ENCODE results near the gene SLC23A3.

Gene SLC23A3

DNA sequence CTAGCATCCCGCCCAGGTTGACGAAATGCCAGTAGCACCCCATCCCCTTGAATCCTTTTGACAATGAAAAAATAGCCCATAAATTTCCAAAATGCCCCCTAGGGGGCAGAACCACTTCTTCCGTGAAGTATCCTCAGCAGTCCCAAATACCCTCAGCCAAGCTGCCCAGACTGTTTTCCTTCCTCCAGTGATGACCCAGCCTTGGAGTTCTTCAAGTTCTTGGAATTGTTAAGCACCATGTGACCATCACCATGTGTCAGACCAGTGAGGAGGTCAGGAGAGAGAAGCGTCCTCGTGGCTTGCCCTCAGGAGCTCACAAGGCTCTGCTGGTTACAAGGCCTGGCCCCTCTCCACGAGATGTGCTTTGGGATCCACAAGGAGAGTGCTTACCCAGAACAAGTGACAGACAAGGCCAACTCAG lies 1.4 kb upstream of the SLC23A3 start:
- Histone ChIP-seq H3K27ac (ENCODE audit: poor library complexity, severe bottlenecking) (no peak overlapping the region), H3K36me3 (ENCODE audit: low read depth) (peaks cover 25% of the 10 kb centered on the region), H3K27me3 (ENCODE audit: insufficient read depth, poor library complexity, severe bottlenecking) (no peaks in the 10 kb centered on the region), H3K4me1 (ENCODE audit: insufficient read depth, poor library complexity, severe bottlenecking) (no peaks in the 10 kb centered on the region), H3K9me3 (ENCODE audit: severe bottlenecking) (no peaks in the 10 kb centered on the region), H3K4me3 (ENCODE audit: severe bottlenecking) (no peak overlapping the region)
- ATAC-seq (ENCODE audit: low read depth) (peak; percentile 53), DNase-seq (ENCODE audit: low spot score) (no peak)
- TF ChIP-seq, protein P1, sequence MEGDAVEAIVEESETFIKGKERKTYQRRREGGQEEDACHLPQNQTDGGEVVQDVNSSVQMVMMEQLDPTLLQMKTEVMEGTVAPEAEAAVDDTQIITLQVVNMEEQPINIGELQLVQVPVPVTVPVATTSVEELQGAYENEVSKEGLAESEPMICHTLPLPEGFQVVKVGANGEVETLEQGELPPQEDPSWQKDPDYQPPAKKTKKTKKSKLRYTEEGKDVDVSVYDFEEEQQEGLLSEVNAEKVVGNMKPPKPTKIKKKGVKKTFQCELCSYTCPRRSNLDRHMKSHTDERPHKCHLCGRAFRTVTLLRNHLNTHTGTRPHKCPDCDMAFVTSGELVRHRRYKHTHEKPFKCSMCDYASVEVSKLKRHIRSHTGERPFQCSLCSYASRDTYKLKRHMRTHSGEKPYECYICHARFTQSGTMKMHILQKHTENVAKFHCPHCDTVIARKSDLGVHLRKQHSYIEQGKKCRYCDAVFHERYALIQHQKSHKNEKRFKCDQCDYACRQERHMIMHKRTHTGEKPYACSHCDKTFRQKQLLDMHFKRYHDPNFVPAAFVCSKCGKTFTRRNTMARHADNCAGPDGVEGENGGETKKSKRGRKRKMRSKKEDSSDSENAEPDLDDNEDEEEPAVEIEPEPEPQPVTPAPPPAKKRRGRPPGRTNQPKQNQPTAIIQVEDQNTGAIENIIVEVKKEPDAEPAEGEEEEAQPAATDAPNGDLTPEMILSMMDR (IDR thresholded peaks at IDR 0.05; ENCODE audit: poor library complexity, severe bottlenecking), result peak; percentile 79

DNA sequence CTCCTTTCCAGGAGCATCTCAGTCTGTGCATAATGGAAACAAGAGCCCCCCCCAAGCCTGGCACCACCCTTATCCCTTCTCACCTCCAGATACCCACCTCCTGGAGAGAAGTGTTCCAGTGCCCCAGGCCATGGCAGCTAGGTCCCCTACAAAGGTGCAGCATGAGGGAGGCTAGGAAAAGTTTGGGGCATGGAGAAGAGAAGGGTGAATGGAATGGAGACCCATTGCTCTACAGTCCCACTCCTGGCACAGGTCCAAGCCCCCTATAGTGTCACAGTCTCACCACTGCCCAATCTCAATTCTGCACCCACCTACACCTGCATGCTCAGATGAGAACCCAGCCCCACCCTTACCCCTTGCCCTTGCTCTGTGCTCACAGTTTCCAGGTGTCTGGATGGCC lies 897 bp downstream of the SLC23A3 start:
- Histone ChIP-seq H3K9me3 (ENCODE audit: severe bottlenecking) (no peaks in the 10 kb centered on the region), H3K36me3 (ENCODE audit: low read depth) (peaks cover 11% of the 10 kb centered on the region), H3K27me3 (ENCODE audit: insufficient read depth, poor library complexity, severe bottlenecking) (no peaks in the 10 kb centered on the region), H3K4me1 (ENCODE audit: insufficient read depth, poor library complexity, severe bottlenecking) (no peaks in the 10 kb centered on the region), H3K4me3 (ENCODE audit: severe bottlenecking) (no peak overlapping the region), H3K27ac (ENCODE audit: poor library complexity, severe bottlenecking) (no peak overlapping the region)
- DNase-seq (ENCODE audit: low spot score), result no peak
- TF ChIP-seq, protein P1 (IDR thresholded peaks at IDR 0.05; ENCODE audit: poor library complexity, severe bottlenecking), result no peak
- no peak for ATAC-seq (ENCODE audit: low read depth)

DNA sequence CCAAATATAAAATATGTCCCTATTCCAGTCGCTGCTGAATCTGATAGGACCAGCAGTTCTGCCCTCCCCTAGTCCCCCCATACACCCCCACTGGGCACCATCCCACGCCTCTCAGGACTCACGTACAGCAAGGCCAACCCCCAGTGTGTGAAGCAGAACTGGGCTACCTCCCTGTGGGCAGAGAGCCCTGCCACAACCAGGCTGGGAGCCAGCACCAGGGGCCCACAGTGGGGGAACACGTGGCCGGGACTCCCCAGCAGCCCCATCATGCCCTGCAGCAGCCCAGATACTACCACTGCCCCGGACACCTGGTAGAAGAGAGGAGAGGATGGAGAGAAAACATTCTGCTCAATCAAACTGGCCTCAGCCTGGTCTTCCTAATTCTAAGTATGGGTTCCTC lies 1.3 kb downstream of the SLC23A3 start:
- Histone ChIP-seq H3K4me1 (ENCODE audit: insufficient read depth, poor library complexity, severe bottlenecking) (no peaks in the 10 kb centered on the region), H3K4me3 (ENCODE audit: severe bottlenecking) (no peak overlapping the region), H3K27ac (ENCODE audit: poor library complexity, severe bottlenecking) (no peak overlapping the region), H3K9me3 (ENCODE audit: severe bottlenecking) (no peaks in the 10 kb centered on the region), H3K36me3 (ENCODE audit: low read depth) (peaks cover 7% of the 10 kb centered on the region), H3K27me3 (ENCODE audit: insufficient read depth, poor library complexity, severe bottlenecking) (no peaks in the 10 kb centered on the region)
- DNase-seq (ENCODE audit: low spot score) (no peak), ATAC-seq (ENCODE audit: low read depth) (no peak)
- TF ChIP-seq, protein P1 (IDR thresholded peaks at IDR 0.05; ENCODE audit: poor library complexity, severe bottlenecking), result no peak

DNA sequence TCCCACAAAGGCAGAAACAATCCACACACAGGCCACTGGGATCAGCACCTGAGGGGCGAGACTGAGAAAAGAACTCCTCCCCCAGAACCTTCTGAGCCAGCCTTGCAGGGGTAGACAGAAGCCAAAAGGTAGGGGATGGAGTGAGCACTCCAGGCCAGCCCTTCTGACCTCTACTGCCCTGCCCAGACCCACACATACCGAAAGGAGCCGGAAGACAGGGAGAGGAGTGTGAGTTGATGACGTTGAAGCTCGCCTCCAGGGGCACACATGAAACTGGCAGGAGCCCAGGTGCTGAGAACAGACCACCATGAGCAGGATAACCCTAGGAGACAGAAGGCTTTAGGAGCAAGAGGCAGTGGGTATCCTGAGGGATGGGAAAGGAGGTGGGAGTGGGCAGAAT lies 1.8 kb downstream of the SLC23A3 start:
- no peak for ATAC-seq (ENCODE audit: low read depth)
- Histone ChIP-seq H3K4me3 (ENCODE audit: severe bottlenecking) (no peak overlapping the region), H3K27me3 (ENCODE audit: insufficient read depth, poor library complexity, severe bottlenecking) (no peaks in the 10 kb centered on the region), H3K36me3 (ENCODE audit: low read depth) (peaks cover 7% of the 10 kb centered on the region; the same call in 1 of the 2 replicates), H3K4me1 (ENCODE audit: insufficient read depth, poor library complexity, severe bottlenecking) (no peaks in the 10 kb centered on the region), H3K9me3 (ENCODE audit: severe bottlenecking) (no peaks in the 10 kb centered on the region), H3K27ac (ENCODE audit: poor library complexity, severe bottlenecking) (no peak overlapping the region)
- no peak for DNase-seq (ENCODE audit: low spot score)
- TF ChIP-seq, protein P1 (IDR thresholded peaks at IDR 0.05; ENCODE audit: poor library complexity, severe bottlenecking), result no peak

DNA sequence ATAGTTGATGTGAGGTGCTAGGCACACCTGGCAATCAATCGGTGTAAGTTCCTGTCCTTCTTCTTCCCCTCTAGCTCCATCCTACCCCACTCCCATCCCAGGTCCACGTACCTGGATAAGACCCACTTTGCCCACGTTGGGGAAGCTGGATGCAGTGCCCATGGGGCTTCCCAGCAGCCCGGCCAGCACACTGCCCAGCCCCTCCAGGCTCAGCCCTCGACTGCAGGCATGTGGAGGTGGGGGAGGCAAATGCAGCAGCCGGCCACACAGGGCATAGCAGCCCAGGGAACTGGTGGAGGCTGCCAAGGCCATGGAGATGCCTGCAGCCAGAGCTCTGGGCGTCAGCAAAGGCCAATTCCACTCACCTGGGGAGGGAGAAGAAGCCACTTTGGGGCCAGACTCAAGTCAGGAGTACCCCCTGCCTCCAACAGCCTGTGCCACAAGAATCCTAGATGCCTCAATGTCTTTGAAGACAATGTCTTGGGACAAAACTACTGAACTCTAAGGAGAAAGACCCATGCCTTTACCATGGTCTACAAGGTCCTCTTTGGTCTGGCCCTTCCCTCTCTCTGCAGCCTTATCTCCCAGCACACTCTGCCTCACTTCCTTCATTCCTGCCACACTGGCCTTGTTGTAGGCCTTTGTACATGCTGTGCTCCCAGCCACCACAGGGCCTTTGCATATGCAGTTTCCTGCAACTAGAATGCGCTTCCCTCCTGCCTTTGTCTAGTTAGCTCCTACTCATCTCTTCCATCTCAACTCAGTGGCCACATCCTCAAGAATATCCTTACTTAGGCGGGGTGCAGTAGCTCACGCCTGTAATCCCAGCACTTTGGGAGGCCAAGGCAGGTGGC lies 4.5 kb downstream of the SLC23A3 start:
- DNase-seq (ENCODE audit: low spot score) (no peak), ATAC-seq (ENCODE audit: low read depth) (no peak)
- Histone ChIP-seq H3K9me3 (ENCODE audit: severe bottlenecking) (no peaks in the 10 kb centered on the region), H3K4me1 (ENCODE audit: insufficient read depth, poor library complexity, severe bottlenecking) (no peaks in the 10 kb centered on the region), H3K27ac (ENCODE audit: poor library complexity, severe bottlenecking) (no peak overlapping the region), H3K36me3 (ENCODE audit: low read depth) (no peaks in the 10 kb centered on the region), H3K27me3 (ENCODE audit: insufficient read depth, poor library complexity, severe bottlenecking) (no peaks in the 10 kb centered on the region), H3K4me3 (ENCODE audit: severe bottlenecking) (no peak overlapping the region)
- TF ChIP-seq, protein P1 (IDR thresholded peaks at IDR 0.05; ENCODE audit: poor library complexity, severe bottlenecking), result no peak
